Sciatic nerve (tissue), 2 donors: ENCODE measurements around the gene PARP15. TPM values are rescaled to one million over a fixed set of nuclear protein-coding genes. Genes with fewer than 3 reads are reported as not detected.

Experiments used
- ATAC-seq: fragments of 200-7000 bp; cut with Tn5 transposase; one replicate; pipeline ENCODE4 v1.9.1; 2020; ENCODE audit warnings: mild to moderate bottlenecking, moderate library complexity
- DNase-seq: peaks from one replicate; pipeline ENCODE4 v3.0.0-alpha.2; 2020; ENCODE audit warnings: low spot score
- intact Hi-C: fragments of 100-400 bp; cut with DNase I; formaldehyde crosslinking; loops from one replicate; pipeline ENCODE4 v1.14.2; 2022
- total RNA-seq: library from RNA; stranded (reverse); fragmentation: NEBNext Ultra II Directional; extraction: Animal tissue kit (Norgen Biotek cat#: 25700); gene quantifications from one replicate; pipeline ENCODE4 v1.2.1, GENCODE V29; 2021
- donor health status: DM: no; HTN: no; CAD: no.
- donor health status: DM: no; HTN: no; CAD: no.

PARP15 gene
- total RNA-seq, result 3.3 TPM

- intact Hi-C loops, result no loop called here
- DNase-seq, result no peak
- peak; percentile 67 for ATAC-seq
Observed at GRCh38 chr3:122577409-122578031, at the start of gene PARP15. TSS of gene PARP15 (plus strand) at chr3:122577650. CDS start at chr3:122577668, 18 bp downstream.

GRCh38 chr3:122530164-122530563 lies 47.3 kb upstream of the PARP15 start:
- no peak for ATAC-seq
- intact Hi-C loops, result no loop called here
- no peak for DNase-seq

GRCh38 chr3:122533480-122533879 lies 44.0 kb upstream of the PARP15 start:
- no peak for DNase-seq
- intact Hi-C loops, result no loop called here

GRCh38 chr3:122533931-122534334 lies 43.5 kb upstream of the PARP15 start:
- intact Hi-C loops, result no loop called here
- DNase-seq (no peak), ATAC-seq (no peak)

More at GRCh38 chr3:122533480-122533879, 44.0 kb upstream of the PARP15 start:
- no peak for ATAC-seq

- intact Hi-C loops, result no loop called here
- no peak for ATAC-seq
Observed at GRCh38 chr3:122535964-122536631, 41.4 kb upstream of the PARP15 start.

GRCh38 chr3:122536632-122537001 lies 40.8 kb upstream of the PARP15 start:
- DNase-seq (no peak), ATAC-seq (no peak)
- intact Hi-C loops, result no loop called here

More at GRCh38 chr3:122535964-122536631, 41.4 kb upstream of the PARP15 start:
- no peak for DNase-seq

- ATAC-seq, result no peak
- no peak for DNase-seq
- intact Hi-C loops, result no loop called here
Observed at GRCh38 chr3:122538956-122539490, 38.4 kb upstream of the PARP15 start.

GRCh38 chr3:122546151-122546550 lies 31.3 kb upstream of the PARP15 start:
- intact Hi-C loops, result no loop called here
- ATAC-seq (no peak), DNase-seq (no peak)

GRCh38 chr3:122548076-122548475 lies 29.4 kb upstream of the PARP15 start:
- intact Hi-C loops, result no loop called here
- DNase-seq, result no peak

GRCh38 chr3:122548619-122549018 lies 28.8 kb upstream of the PARP15 start:
- intact Hi-C loops, result no loop called here
- ATAC-seq (no peak), DNase-seq (no peak)

More at GRCh38 chr3:122548076-122548475, 29.4 kb upstream of the PARP15 start:
- ATAC-seq, result no peak

GRCh38 chr3:122553171-122553570 lies 24.3 kb upstream of the PARP15 start:
- intact Hi-C loops, result no loop called here
- ATAC-seq, result no peak
- no peak for DNase-seq

- intact Hi-C loops, result no loop called here
- DNase-seq (no peak), ATAC-seq (peak; percentile 45)
Observed at GRCh38 chr3:122555275-122556071, 22.0 kb upstream of the PARP15 start.

GRCh38 chr3:122557356-122557755 lies 20.1 kb upstream of the PARP15 start:
- no peak for ATAC-seq
- DNase-seq, result no peak
- intact Hi-C loops, result no loop called here

GRCh38 chr3:122558605-122559004 lies 18.8 kb upstream of the PARP15 start:
- no peak for ATAC-seq
- intact Hi-C loops, result no loop called here

GRCh38 chr3:122559906-122560305 lies 17.5 kb upstream of the PARP15 start:
- ATAC-seq, result no peak
- intact Hi-C loops, result loop anchor here (5.0 kb wide), 1 partner anchor 122 kb away; the partner anchor contains the start of gene PARP14

More at GRCh38 chr3:122558605-122559004, 18.8 kb upstream of the PARP15 start:
- no peak for DNase-seq

GRCh38 chr3:122560680-122561079 lies 16.8 kb upstream of the PARP15 start:
- ATAC-seq, result no peak

More at GRCh38 chr3:122559906-122560305, 17.5 kb upstream of the PARP15 start:
- no peak for DNase-seq

GRCh38 chr3:122562923-122563716 lies 14.3 kb upstream of the PARP15 start:
- ATAC-seq, result no peak
- intact Hi-C loops, result loop anchor here (5.0 kb wide), 1 partner anchor 119 kb away; the partner anchor contains the start of gene PARP14
- DNase-seq, result no peak

More at GRCh38 chr3:122560680-122561079, 16.8 kb upstream of the PARP15 start:
- DNase-seq, result no peak
- intact Hi-C loops, result loop anchor here (5.0 kb wide), 1 partner anchor 122 kb away; the partner anchor contains the start of gene PARP14

GRCh38 chr3:122563717-122564025 lies 13.8 kb upstream of the PARP15 start:
- DNase-seq (no peak), ATAC-seq (peak; percentile 18)
- intact Hi-C loops, result loop anchor here (5.0 kb wide), 1 partner anchor 119 kb away; the partner anchor contains the start of gene PARP14
